ENCODE results near the gene COL4A1. TPM values are rescaled to one million over a fixed set of nuclear protein-coding genes. Genes with fewer than 3 reads are reported as not detected.

COL4A1 gene
- polyA plus RNA-seq, 1 of the 3 experiments (the other 2 are of a cell fraction) = 30.3 TPM

- Histone ChIP-seq H4K20me1 (ENCODE audit: insufficient read depth) (no peaks in the 10 kb centered on the region), H3K9me3 (no peaks in the 10 kb centered on the region), H3K36me3 (replicated peaks in 1 of 2; ENCODE audit: control insufficient read depth in 1 of 2, insufficient read depth in 2 of 2, low read length in 1 of 2) (peaks cover 0 to 9% of the 10 kb centered on the region in 2 experiments), H3K9ac (no peak overlapping the region), H3K4me1 (ENCODE audit: control insufficient read depth in 1 of 2, insufficient read depth in 2 of 2, low read depth in 1 of 2, low read length in 1 of 2) (peaks cover 10 to 36% of the 10 kb centered on the region in 2 experiments; a peak in 3 of 4 replicates), H3F3A (replicated peaks; ENCODE audit: insufficient read depth) (peaks cover 65% of the 10 kb centered on the region), H3K27ac (ENCODE audit: low read depth in 2 of 2, low read length in 1 of 2) (no peak overlapping the region), H3K4me3 (ENCODE audit: low read depth in 2 of 2, low read length in 1 of 2) (no peak overlapping the region), H3K4me2 (no peak overlapping the region), H3K79me2 (ENCODE audit: insufficient read depth) (peaks cover 88% of the 10 kb centered on the region), H3K9me2 (no peaks in the 10 kb centered on the region), H3K27me3 (ENCODE audit: insufficient read depth) (no peaks in the 10 kb centered on the region), H2AFZ (ENCODE audit: low read depth) (no peak overlapping the region)
- DNase-seq = no peak
- CTCF ChIA-PET = no interaction called here
- POLR2A ChIA-PET = no interaction called here
- WGBS (ENCODE audit: low lambda C conversion rate) = 77% methylated on average over 5 of the region's 5 CpGs
- TF ChIP-seq YY1 (IDR thresholded peaks at IDR 0.05; ENCODE audit: low read depth) = no peak
- TF ChIP-seq RFX5 (IDR thresholded peaks at IDR 0.05; ENCODE audit: low read length) = no peak
- TF ChIP-seq USF1 (IDR thresholded peaks at IDR 0.05; ENCODE audit: borderline replicate concordance, low read depth) = no peak
- no peak for TF ChIP-seq TAF1 (IDR thresholded peaks at IDR 0.05; ENCODE audit: borderline replicate concordance, low read depth, low read length)
- no peak for TF ChIP-seq POLR2AphosphoS5 (IDR thresholded peaks at IDR 0.05; ENCODE audit: low read depth, low read length)
- TF ChIP-seq MAX (IDR thresholded peaks at IDR 0.05; ENCODE audit: low read depth) = no peak
- no peak for TF ChIP-seq FOXM1 (IDR thresholded peaks at IDR 0.05; ENCODE audit: low read depth)
- TF ChIP-seq CTCF (IDR thresholded peaks at IDR 0.05) = no peak
Observed at GRCh38 chr13:110317093-110317492, 10.1 kb upstream of the COL4A1 start.

GRCh38 chr13:110316196-110316595 is 9.2 kb upstream of the COL4A1 start:
- Histone ChIP-seq H2AFZ (ENCODE audit: low read depth) (no peak overlapping the region), H3K4me2 (no peak overlapping the region), H3K27me3 (ENCODE audit: insufficient read depth) (no peaks in the 10 kb centered on the region), H3K9me3 (no peaks in the 10 kb centered on the region), H3K27ac (ENCODE audit: low read depth in 2 of 2, low read length in 1 of 2) (peak overlapping the region in 1 of 2 experiments; percentile 33; a peak in 1 of 4 replicates), H3K79me2 (ENCODE audit: insufficient read depth) (peaks cover 88% of the 10 kb centered on the region), H3K9me2 (no peaks in the 10 kb centered on the region), H3K4me1 (ENCODE audit: control insufficient read depth in 1 of 2, insufficient read depth in 2 of 2, low read depth in 1 of 2, low read length in 1 of 2) (peaks cover 12 to 38% of the 10 kb centered on the region in 2 experiments; a peak in 3 of 4 replicates), H4K20me1 (ENCODE audit: insufficient read depth) (no peaks in the 10 kb centered on the region), H3K9ac (no peak overlapping the region), H3K36me3 (replicated peaks in 1 of 2; ENCODE audit: control insufficient read depth in 1 of 2, insufficient read depth in 2 of 2, low read length in 1 of 2) (peaks cover 2 to 3% of the 10 kb centered on the region in 2 experiments), H3K4me3 (ENCODE audit: low read depth in 2 of 2, low read length in 1 of 2) (no peak overlapping the region), H3F3A (replicated peaks; ENCODE audit: insufficient read depth) (peaks cover 66% of the 10 kb centered on the region)
- ChIA-PET POLR2A (no interaction called here), CTCF (no interaction called here)
- WGBS (ENCODE audit: low lambda C conversion rate) = 89% methylated on average over 10 of the region's 10 CpGs
- TF ChIP-seq USF2 (IDR thresholded peaks at IDR 0.05; ENCODE audit: borderline replicate concordance, low read depth, low read length) = no peak
- TF ChIP-seq MXI1 (IDR thresholded peaks at IDR 0.05; ENCODE audit: low read depth, low read length) = no peak
- no peak for TF ChIP-seq RFX5 (IDR thresholded peaks at IDR 0.05; ENCODE audit: low read length)
- no peak for TF ChIP-seq POLR2AphosphoS5 (IDR thresholded peaks at IDR 0.05; ENCODE audit: low read depth, low read length)
- TF ChIP-seq FOXM1 (IDR thresholded peaks at IDR 0.05; ENCODE audit: low read depth) = no peak
- no peak for TF ChIP-seq EP300 (IDR thresholded peaks at IDR 0.05; ENCODE audit: borderline replicate concordance in 1 of 2, low read depth in 1 of 2, low read length in 1 of 2)
- DNase-seq = no peak
